Activated CD8-positive, alpha-beta memory T cell treated with anti-CD3 and anti-CD28 coated beads for 24 hours (primary cell): ENCODE measurements around the gene PDE6A.
"Not testable (repeated sequence)": the region's sequence is repeated elsewhere in the genome, so short reads cannot be mapped to it uniquely, and the experiment has no call there.

Source experiments
- DNase-seq: peaks from one replicate; pipeline ENCODE4 v3.0.0-alpha.2; 2020

The PDE6A gene

GRCh38 chr5:149951138-149951749, 6.7 kb upstream of the PDE6A start:
- no peak for DNase-seq

DNA sequence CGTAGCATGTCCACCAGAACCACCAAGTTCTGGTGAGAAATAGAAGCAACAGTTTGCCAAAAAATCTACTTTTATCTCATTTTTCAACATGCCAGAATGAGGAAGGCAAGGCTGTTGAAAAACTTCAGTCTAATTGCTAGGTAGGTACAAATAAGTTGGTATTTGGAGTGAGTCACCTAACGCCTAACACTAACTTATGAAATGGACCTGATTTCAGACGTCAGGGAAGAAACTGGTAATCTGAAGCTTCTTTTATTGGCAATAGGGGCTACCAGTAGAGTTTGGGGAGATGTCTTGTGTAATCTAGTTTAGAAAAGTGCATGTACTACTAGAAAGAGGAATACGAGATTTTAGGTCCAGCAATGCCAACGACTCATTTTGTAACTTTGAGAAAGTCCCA, 4.4 kb upstream of the PDE6A start:
- no peak for DNase-seq

DNA sequence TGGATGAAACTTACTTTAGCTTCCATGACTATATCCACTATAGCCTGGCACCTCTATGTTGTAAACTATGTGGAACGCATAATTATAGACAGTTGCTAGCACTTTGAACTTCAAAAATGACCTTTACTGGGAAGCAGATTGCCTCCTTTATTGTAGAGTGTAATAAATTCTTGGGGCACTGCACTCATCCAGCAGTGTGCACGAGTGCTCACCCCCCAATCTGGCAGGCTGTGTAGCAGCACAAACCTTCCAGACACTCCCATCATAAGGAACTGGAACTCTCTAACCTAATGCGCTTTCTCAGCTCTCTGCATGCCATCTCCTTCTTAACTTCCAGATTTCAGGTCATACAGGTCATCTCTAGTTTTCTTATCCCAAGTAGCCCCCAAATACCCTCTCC, 1.5 kb upstream of the PDE6A start:
- DNase-seq = no peak

- DNase-seq = not testable (repeated sequence)
These were observed 1.2 kb downstream of the PDE6A start for GRCh38 chr5:149943177-149943949.

DNA sequence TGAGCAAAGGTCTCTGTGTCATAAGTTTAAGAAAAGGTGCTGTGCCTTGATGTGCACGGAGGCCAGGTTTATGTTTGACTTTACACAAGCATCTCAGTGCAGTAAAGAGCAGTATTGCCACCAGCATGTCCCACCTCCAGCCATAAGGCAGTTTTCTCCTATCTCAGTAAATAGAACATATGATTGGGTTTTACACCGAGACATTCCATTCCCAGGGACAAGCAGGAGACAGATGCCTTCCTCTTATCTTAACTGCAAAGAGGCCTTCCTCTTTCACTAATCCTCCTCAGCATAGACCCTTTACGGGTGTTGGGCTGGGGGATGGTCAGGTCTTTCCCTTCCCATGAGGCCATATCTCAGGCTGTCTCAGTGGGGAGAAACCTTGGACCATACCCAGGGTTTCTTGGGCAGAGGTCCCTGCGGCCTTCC, 1.8 kb downstream of the PDE6A start:
- not testable (repeated sequence) for DNase-seq

DNA sequence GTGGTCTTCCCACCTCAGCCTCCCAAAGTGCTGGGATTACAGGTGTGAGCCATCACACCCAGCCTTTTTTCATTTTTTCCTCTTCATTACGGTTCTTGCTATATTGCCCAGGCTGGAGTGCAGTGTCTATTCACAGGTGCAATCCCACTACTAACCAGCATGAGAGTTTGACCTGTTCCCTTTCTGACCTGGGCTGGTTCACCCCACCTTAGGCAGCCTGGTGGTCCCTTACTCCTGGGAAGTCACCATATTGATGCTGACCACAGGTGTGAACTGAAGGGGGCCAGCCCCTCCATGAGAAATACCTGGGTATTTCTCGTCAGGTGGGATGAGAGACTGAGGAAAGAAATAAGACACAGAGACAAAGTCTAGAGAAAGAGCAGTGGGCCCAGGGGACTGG, 2.4 kb downstream of the PDE6A start:
- no peak for DNase-seq

DNA sequence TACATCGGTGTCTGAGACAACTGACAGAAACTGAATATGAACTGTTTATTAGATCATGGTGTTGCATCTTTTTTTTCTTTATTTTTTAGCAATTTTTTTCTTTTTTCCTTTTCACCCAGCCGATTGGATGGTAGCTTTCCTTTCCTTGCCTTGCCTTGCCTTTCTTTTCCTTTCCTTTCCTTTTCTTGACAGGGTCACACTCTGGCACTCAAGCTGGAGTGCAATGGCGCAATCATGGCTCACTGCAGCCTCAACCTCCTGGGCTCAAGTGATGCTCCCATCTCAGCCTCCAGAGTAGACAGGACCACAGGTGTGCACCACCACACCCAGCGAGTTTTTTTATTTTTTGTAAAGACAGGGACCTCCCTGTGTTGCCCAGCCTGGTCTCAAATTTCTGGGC, 2.8 kb downstream of the PDE6A start:
- DNase-seq = no peak

DNA sequence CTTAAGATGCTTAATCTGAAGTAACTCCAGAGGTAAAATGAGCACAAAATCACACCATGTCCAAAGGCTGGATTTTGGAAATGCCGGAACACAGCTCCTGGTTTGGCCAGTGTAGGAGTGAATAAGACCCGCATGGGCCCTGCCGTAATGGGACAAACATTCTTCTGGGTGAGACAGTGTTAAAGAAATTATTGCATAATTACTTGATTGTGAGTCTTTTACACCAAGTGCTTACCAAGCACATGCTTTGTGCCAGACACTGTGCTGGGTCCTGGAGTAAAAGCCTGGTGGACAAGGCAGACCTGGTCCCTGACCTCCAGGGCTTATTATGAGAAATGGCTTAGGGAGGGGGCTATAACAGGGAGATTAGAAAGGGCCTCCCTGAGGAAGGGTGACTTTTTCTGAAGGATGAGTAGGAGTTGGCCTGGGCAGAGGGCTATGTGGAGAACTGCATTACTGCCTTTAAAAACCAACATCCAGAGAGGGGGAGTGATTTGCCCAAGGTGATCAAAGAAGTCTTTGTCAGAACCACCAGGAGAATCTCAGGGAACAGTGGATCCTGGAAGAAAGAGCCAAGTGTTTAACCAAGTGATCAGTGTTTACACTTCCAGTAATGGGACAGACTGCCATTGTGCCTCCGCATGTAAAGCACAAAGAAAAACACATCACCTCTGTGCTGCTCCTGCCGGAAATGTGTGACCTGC, 3.5 kb downstream of the PDE6A start:
- no peak for DNase-seq

GRCh38 chr5:149940077-149940574, 4.5 kb downstream of the PDE6A start:
- no peak for DNase-seq

DNA sequence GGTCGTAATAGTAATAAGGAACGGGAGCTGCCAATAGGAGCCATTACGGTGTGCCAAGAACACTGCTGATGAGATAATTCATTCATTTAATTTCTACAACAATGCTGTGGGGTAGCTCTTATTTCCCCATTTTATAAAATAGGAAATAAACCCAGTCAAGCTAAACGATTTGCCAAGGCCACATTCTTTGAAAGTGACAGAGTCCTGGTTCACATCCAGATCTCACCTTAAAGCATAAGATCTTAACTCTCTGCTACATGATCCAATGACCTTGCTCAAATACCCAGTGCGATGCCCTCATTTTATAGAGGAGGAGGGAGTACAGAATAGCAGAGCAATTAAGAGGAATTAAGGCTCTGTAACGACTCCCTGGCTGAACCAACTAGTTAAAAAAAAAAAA, 5.0 kb downstream of the PDE6A start:
- DNase-seq = no peak

DNA sequence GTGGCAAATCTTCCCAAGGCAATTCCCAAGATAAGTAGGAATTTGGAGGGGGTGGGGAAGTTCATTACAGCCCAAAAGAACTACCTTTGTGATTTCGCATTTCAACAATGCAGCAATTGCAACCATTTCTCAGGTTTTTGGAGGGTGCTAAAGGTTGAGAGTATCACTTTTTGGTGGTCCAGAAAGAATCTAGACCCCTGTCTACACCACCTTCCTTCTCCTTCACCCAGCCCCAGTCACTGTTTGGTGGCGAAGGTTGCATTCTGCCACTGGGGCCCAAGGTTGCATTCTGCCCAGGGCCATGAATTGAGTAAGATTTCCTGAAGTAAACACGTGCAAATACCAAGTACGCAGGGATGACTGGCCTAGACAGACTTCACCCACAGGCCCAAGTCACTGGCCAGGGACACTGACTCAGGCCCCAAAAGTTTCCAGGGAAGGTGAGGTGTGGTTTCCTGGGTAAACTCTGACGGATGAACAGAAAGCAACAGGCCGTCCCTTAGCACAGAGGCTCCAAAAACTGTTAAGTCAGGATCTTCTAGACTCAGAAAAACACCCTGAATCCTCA, 5.7 kb downstream of the PDE6A start:
- no peak for DNase-seq

DNA sequence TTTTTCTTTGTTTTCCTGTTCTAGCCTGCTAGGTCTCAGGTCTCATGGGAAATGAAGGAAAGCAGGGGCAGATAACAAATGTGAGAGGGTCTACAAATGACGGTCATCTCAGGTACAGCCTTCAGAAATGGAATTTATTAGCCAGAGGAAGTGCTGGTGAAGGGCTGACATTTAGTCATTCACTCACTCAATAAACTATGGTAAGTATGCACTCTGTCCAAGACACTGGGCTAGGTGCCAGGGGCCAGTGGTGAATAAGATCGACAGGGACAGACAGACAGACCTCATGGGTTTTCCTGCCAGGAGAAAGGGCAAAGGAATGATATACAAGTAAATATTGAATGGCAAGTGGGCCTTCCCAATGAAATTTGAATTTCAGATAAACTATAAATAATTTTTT, 6.3 kb downstream of the PDE6A start:
- no peak for DNase-seq

- DNase-seq = no peak
These were observed 7.0 kb downstream of the PDE6A start for GRCh38 chr5:149937610-149938009.

DNA sequence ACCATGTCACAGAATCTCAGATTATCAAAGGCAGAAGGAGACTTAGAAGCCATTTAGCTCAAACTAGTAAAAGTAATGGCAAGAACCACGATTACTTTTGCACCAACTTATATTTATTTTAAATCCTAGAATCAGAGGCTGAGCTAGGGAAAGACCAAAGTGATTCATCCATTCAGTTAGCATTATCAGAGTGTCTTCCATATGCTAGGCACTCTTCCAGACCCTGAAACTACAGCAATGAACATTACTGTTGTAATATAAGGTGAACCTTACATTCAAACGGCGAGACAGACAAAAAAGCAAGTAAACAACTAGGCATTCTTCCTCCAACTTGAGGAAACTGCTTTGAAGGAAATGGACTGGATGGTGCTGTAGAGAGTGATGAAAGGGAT, 7.9 kb downstream of the PDE6A start:
- no peak for DNase-seq

- DNase-seq = no peak
These were observed 8.4 kb downstream of the PDE6A start for GRCh38 chr5:149936044-149936699.

- no peak for DNase-seq
These were observed 9.1 kb downstream of the PDE6A start for GRCh38 chr5:149935431-149935901.

DNA sequence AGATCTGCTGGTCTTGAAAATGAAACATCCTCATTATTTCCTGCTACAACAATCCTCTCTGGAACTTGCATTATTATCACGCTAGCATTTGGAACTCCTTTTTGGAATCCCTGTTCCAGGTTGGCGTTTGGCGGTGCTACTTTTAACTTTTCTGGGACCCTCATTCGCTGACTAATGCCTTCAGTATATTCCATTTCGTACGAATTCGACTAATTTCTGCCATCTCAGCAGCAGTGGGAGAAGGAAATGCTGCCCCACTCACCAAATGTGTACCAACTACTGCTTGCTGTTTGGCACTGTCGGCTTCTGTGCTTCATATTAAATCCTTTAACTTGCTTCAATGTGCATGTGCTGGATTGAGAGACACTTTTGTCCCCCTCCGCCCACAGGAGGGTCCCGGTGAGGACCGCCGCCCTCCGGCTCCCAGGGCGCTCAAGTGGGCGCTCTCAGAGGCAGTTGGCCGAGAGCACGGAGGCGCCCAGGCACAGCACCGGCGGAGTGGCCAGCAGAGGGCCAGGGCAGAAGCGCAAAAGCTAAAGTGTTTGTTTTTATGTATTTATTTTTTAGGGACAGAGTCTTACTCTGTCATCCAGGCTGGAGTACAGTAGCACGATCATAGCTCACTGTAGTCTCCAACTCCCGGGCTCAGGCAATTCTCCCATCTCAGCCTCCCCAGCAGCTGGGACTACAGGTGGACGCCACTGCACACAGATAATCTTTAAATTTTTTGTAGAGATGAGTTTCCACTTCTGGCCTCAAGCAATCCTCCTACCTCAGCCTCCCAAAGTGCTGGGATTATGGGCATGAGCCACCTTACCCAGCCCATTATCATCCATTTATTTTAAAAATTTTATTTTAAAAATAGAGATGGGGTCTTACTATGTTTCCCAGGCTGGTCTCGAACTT, 11.9 kb downstream of the PDE6A start:
- DNase-seq = no peak

DNA sequence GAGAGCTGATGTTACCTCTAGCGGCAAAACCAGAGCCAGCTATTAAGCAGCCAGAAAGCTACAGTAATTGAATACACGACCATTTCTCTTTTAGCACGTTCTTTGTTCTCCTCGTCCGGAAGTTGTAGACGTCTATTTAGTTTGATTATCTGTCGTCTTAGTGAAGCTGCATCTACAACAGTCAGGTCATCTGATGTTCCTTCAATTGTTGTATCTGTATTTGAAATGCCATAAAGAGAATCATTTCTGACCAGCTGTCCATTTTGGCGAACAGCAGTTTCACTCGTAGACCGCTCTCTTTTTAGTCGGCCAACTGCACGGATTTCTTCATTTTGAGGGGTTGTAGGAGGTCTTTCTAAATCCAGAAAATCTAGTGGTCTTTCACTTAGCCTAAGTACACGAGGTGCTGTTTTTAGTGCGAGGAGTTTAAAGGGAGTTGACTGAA, 12.6 kb downstream of the PDE6A start:
- DNase-seq = no peak

DNA sequence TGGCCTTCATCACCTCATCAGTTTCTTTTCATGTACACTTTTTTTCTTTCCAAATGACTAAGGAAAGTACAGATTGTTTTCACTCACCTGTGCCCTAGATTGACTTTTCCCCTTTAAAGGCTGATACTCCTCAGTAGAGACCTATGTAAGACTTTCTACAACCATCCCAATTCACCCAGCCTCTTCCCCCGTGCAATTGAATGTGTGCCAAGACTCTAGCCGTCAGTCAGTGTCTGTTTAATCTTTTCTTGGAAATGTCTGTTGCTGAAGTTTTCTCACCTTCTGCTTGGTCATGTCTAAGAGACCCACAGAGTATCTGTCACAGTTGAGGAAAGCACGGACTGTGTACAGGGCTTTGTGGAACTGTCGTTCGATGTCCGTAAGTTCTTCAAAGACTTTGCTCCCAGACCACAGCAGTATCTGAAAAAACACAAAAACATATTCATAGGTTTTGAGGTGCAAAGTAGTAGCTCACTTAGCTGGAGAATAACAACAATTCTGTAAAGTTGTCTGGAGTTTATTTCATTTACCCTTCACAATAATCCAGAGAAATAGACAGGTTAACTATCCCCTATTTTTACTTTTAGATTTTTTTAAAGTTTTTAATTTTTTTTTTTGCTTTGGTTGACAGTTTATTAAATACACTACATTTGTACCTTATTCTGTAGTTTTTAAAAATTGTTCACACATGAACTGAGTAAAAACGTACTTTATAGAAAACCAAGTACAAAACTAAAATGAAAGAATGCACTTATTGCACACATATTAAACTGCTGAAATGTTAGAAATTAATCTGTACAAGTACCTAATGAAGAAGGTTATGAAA, 13.6 kb downstream of the PDE6A start:
- DNase-seq = no peak

DNA sequence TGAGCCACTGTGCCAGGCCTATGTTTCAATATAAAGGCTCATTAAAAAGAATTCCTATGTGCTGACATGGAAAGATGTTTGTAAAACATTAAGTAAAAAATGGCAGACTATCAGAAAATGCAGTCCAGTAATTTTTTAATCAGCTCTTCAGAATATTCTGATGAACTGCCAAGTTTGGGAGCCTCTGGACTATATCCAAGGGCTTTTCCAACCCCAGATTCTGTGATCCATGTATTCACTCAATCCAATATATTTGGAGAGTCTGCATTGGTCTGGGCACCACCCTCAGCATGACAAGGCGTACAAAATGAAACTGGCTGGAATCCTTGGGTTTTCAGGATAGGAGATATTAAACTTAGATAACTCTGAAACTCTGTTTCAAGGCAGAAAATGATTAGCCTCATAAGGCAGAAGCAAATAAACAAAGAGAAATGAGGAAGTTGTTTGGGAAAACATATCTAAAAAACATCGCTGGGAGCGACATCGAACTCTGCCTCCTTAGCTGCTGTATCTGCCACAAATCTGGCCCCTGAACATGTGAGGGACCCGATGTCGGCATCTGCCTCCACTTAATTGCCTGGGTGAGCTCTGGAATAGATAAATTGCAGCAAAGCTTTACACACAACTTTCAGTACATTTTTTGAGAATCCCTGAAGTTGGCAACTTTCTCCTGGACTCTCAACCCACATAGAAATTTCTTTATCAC, 14.4 kb downstream of the PDE6A start:
- DNase-seq = no peak
